HG03175 (cell line): ENCODE measurements around the gene LGI2.
"Not testable (repeated sequence)": the region's sequence is repeated elsewhere in the genome, so short reads cannot be mapped to it uniquely, and the experiment has no call there.

ENCODE experiments used
- ATAC-seq: cut with Tn5 transposase; IDR thresholded peaks from one replicate; pipeline ENCODE4 v1.9.1; 2021; ENCODE audit warnings: mild to moderate bottlenecking, moderate library complexity; ENCODE audit not compliant: unreplicated experiment

The LGI2 gene

GRCh38 chr4:25051534-25051933 lies 20.8 kb upstream of the LGI2 start:
- no peak for ATAC-seq

GRCh38 chr4:25050370-25051078 lies 19.8 kb upstream of the LGI2 start:
- no peak for ATAC-seq

- ATAC-seq: no peak
Observed at GRCh38 chr4:25043548-25043947, 12.8 kb upstream of the LGI2 start.

DNA sequence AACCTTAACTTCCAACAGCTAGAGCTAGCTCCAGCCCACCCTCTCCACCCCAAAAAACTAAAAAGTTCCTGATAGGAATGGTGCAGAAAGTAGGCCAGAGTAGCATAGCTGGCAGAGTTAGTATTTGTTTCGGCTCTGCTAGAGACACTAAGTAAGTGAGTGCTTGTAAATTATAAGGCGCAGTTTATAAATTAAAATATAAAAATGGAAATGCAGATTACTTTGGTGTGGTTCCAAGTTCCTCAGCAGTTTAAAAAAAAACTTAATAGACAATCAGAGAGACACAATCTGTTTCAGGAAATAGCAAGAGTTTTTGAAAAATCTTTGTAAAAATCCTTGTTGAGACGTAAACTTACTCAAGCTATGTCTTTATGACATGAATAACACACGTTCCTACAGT lies 2.8 kb upstream of the LGI2 start:
- ATAC-seq: no peak

GRCh38 chr4:25032126-25032525 lies 1.4 kb upstream of the LGI2 start:
- no peak for ATAC-seq

GRCh38 chr4:25031077-25031621 lies 403 bp upstream of the LGI2 start:
- no peak for ATAC-seq

DNA sequence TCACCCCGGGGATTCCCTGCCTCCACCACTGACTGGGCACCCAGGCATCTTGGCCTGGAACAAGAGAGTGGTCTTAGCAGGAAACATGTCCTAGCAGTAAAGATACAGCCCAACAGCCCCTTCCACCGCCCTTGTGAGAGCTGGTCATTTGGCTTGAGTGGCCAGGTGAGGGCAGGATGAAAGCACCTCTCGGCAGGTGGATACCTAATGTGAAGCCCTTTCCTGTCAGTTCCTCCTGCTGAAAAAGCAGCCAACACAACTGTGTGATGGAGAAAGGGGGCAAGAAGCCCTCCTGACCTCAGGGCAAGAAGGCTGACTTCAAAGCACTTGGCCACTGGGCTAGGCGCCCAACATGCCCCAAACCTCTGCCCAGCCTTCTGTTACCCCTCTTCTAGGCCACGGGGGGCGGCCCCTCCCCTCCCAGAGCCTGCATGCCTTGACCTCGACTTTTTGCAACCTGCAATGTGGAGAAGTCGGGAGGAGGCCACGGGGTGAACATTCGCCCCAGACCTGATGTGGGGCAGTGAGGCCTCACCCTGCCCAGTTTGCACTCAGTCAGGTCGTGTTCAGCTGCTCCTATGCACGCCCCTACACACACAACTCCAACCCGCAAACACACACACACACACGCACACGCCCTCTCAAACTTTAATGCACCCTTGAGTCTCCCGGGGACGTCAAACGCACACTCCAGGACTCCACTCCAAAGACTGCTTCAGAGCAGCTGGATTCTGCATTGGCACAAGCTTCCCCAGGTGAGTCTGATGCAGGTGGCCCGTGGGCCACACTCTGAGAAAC lies 1.1 kb downstream of the LGI2 start:
- ATAC-seq: no peak

GRCh38 chr4:25028851-25029250 lies 1.9 kb downstream of the LGI2 start:
- ATAC-seq: no peak

GRCh38 chr4:25022766-25023165 lies 8.0 kb downstream of the LGI2 start:
- ATAC-seq: no peak

DNA sequence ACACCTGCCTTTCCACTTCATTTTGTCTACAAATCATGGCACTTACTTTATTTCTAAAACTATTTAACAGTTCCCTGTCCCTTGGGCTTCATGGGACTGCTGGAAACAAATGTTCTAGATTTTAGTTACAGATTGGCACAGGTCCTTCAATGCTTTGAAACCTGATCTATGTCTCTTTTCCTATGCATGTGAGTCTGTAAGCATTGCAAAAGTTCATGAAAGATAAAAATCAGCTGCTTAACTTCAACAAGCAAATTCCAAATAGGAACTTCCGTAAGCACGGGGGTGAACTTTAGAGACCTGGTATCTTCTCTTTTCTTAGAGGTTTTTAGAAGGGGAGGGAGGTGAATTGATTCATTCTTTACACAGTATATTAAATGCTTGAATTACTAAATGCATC lies 9.5 kb downstream of the LGI2 start:
- no peak for ATAC-seq

- no peak for ATAC-seq
Observed at GRCh38 chr4:25020236-25020635, 10.5 kb downstream of the LGI2 start.

- no peak for ATAC-seq
Observed at GRCh38 chr4:25019501-25019900, 11.2 kb downstream of the LGI2 start.

DNA sequence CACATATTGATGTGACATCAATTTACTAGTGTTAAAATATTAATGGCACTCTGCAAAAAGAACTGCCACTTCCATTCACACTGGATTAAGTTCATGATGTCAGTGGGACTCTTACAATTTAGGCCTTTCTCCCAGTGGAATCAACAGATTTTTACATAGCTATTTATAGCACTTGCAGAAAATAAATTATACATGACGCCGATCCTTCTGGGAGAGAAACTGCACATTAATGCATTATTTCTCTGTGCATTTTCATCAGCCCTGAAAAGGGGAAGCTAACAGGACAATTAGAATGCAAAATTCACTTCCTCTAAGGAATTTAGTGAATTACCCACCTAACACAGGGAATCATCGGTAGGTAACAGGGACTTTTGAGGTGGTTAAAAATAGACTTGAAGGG lies 15.7 kb downstream of the LGI2 start:
- ATAC-seq: no peak

- not testable (repeated sequence) for ATAC-seq
Observed at GRCh38 chr4:25014662-25014983, 16.1 kb downstream of the LGI2 start.

- ATAC-seq: no peak
Observed at GRCh38 chr4:25013756-25014661, 16.7 kb downstream of the LGI2 start.

DNA sequence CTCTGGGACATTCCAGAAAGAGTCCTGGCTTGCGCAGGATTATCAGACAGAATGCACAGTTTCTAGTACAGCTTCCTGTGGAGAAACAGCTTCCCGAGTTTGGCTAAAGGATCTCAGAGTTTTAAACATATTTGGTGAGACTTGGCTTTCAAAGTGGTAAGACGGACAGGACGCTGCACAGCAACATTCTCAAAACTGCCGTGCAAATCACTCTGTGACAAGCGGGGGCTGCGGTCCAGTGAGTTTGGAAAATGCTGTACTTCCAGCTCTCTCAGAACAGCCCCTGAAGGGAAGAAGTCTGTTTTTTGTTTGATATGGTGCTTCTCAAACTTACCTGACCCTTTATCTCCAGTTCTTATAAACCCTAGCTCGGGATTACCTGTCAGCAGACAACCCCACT lies 18.1 kb downstream of the LGI2 start:
- ATAC-seq: no peak

- no peak for ATAC-seq
Observed at GRCh38 chr4:25011135-25011866, 19.4 kb downstream of the LGI2 start.

GRCh38 chr4:25007598-25007997 lies 23.1 kb downstream of the LGI2 start:
- no peak for ATAC-seq

GRCh38 chr4:25002681-25003080 lies 28.1 kb downstream of the LGI2 start:
- no peak for ATAC-seq

DNA sequence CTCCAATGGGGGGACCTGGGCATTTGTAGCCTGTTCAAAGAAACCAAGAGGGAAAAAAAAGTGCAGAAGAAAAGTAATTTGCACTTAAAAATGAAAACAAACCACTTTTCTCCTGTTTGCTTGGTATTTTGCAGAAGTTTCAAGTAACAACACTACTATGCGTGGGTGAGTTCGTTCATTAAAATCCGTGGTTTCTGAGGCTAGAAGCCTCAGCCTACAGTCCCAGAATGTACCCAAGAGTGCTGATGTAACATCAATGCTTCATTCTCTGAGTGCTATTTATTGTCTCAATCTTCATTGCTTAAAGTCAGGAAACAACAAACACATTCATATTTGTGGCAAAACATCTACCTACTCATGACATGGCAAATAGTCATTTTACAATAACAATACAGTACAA lies 29.2 kb downstream of the LGI2 start:
- no peak for ATAC-seq

GRCh38 chr4:25000639-25001038 lies 30.1 kb downstream of the LGI2 start:
- no peak for ATAC-seq
